Caco-2 (cell line): ENCODE results near the gene SPACA1. TPM values are rescaled to one million over a fixed set of nuclear protein-coding genes. Genes with fewer than 3 reads are reported as not detected.

Source experiments
- BruUV-seq: library from RNA; stranded (reverse); fragments of 400-500 nt; replicated peaks from 2 replicates; lab custom pipeline; 2021; lab: Mats Ljungman, UMichigan
- CTCF ChIA-PET: fragments of 300-600 bp; sonication (Branson Sonifier 250); formaldehyde crosslinking; loops from one replicate; lab custom pipeline; 2022; ENCODE audit warnings: antibody characterized with exemption; lab: Charles Lee
- POLR2A ChIA-PET: fragments of 300-600 bp; sonication (Branson Sonifier 250); formaldehyde crosslinking; loops from one replicate; lab custom pipeline; 2022; ENCODE audit warnings: antibody characterized with exemption; lab: Charles Lee
- DNase-seq, 2 experiments: peaks; one replicate each; pipeline versions ENCODE4 v3.0.0 to v3.0.0-alpha.2; 2020 to 2022
- H3K27me3 ChIP-seq: replicated peaks from 2 replicates; pipeline ENCODE4 v1.6.0; 2011; ENCODE audit warnings: low read length; ENCODE audit not compliant: control insufficient read depth, insufficient read depth
- H3K36me3 ChIP-seq: 2 replicates; pipeline ENCODE4 v1.5.1; 2011; ENCODE audit warnings: low read length; ENCODE audit not compliant: control insufficient read depth, insufficient read depth
- H3K4me1 ChIP-seq: fragments of 250-450 bp; sonication (Bioruptor Pico); 2 replicates; pipeline ENCODE4 v1.5.1; 2020; ENCODE audit warnings: mild to moderate bottlenecking
- H3K4me3 ChIP-seq: 2 replicates; pipeline ENCODE4 v1.5.1; 2011; ENCODE audit warnings: low read depth, mild to moderate bottlenecking, control low read depth, low read length
- H3K9me3 ChIP-seq: fragments of 250-450 bp; sonication (Bioruptor Pico); 2 replicates; pipeline ENCODE4 v1.5.1; 2020; ENCODE audit warnings: mild to moderate bottlenecking, moderate library complexity
- H3K27ac Mint-ChIP-seq: one replicate; pipeline ENCODE4 v1.8.0; 2022; ENCODE audit warnings: mixed read lengths; ENCODE audit not compliant: unreplicated experiment
- H3K27me3 Mint-ChIP-seq: one replicate; pipeline ENCODE4 v1.8.0; 2022; ENCODE audit warnings: mixed read lengths; ENCODE audit not compliant: insufficient read depth, unreplicated experiment
- H3K36me3 Mint-ChIP-seq: one replicate; pipeline ENCODE4 v1.8.0; 2022; ENCODE audit warnings: mild to moderate bottlenecking, mixed read lengths; ENCODE audit not compliant: insufficient read depth, unreplicated experiment
- H3K4me1 Mint-ChIP-seq: one replicate; pipeline ENCODE4 v1.8.0; 2022; ENCODE audit warnings: low read depth, mixed read lengths; ENCODE audit not compliant: unreplicated experiment
- H3K4me3 Mint-ChIP-seq: one replicate; pipeline ENCODE4 v1.8.0; 2022; ENCODE audit warnings: mild to moderate bottlenecking, moderate library complexity, mixed read lengths; ENCODE audit not compliant: unreplicated experiment
- H3K9me3 Mint-ChIP-seq: one replicate; pipeline ENCODE4 v1.8.0; 2022; ENCODE audit warnings: mixed read lengths; ENCODE audit not compliant: unreplicated experiment
- CTCF ChIP-seq, 2 experiments: fragments of 200-600 bp in 1 of 2; IDR thresholded peaks; 1 replicate in 1 of 2; 2 replicates in 1 of 2; pipeline versions ENCODE4 v1.5.1 to v1.8.0; 2011 to 2022; ENCODE audit warnings: antibody characterized with exemption in 1 of 2, control low read depth in 1 of 2, inconsistent platforms in 1 of 2, low read depth in 1 of 2, low read length in 1 of 2, mild to moderate bottlenecking in 1 of 2, moderate library complexity in 1 of 2; ENCODE audit not compliant: insufficient read depth in 1 of 2, severe bottlenecking in 1 of 2, unreplicated experiment in 1 of 2
- intact Hi-C: fragments of 100-400 bp; cut with micrococcal nuclease; formaldehyde crosslinking; loops from one replicate; pipeline ENCODE4 v1.10.0; 2022; ENCODE audit not compliant: unreplicated experiment
- total RNA-seq: library from RNA; stranded (reverse); gene quantifications from 2 replicates; pipeline ENCODE4 v1.2.3, GENCODE V29; 2022

Gene SPACA1
- total RNA-seq, 1 experiment from 2014 or later, result not detected

DNA sequence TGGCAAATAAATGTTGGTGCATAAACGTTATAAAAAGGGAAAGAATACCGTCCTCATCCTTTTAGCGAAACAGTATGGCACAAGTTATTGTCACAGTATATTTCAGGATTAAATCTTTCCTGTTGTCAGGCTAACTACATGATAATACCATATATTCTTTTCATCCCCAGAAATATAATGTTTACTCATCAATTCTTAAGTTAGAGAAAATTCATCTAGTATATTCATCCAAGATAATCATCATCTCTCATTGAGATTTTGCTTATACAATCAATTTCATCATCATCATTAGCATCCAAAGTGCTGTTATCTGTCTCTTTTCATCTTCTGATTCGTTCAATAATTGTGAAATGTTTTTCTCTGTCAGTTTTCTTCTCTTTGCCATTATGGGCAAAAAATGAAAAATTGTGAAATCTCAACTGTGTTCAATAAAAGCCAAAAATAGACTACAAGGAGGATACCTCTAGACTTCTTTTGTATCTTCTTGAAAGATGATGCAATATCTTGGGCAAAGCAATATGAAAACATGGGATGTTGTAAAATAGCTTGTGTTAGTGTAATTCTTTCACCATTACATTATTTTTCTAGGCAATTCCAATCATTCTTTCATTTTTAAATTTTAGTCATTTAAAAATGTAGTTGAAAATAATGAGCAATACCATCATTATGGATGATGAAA, 2.6 kb downstream of the SPACA1 start:
- Mint-ChIP-seq H3K9me3 (no peaks in the 10 kb centered on the region), H3K27me3 (peaks cover 3% of the 10 kb centered on the region), H3K36me3 (no peaks in the 10 kb centered on the region), H3K4me1 (no peaks in the 10 kb centered on the region), H3K4me3 (no peak overlapping the region), H3K27ac (no peak overlapping the region)
- CTCF ChIA-PET, result no interaction called here
- Histone ChIP-seq H3K9me3 (no peaks in the 10 kb centered on the region), H3K27me3 (no peaks in the 10 kb centered on the region), H3K36me3 (no peaks in the 10 kb centered on the region), H3K4me1 (no peaks in the 10 kb centered on the region), H3K4me3 (no peak overlapping the region)
- no peak for TF ChIP-seq CTCF (IDR thresholded peaks at IDR 0.05; ENCODE audit: insufficient read depth in 1 of 2, low read depth in 1 of 2, low read length in 1 of 2, severe bottlenecking in 1 of 2, unreplicated experiment in 1 of 2)
- BruUV-seq, result no TSS peak
- POLR2A ChIA-PET, result no interaction called here
- DNase-seq, result no peak
- intact Hi-C loops, result no loop called here

DNA sequence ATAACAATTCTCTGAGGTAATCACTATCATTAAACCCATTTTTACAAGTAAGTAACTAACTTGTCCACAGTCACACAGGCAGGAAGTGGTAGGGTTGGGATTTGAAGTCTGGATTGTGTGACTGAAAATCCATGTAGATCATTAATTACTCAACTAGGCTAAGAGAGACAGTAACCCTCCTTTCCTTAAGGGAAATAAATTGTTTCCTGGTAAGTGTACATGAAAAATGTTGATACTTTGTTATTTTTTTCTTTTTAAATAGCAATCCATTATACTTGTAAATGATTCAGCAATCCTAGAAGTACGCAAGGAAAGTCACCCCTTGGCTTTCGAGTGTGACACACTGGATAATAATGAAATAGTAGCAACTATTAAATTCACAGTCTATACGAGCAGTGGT, 11.6 kb downstream of the SPACA1 start:
- no peaks in the 10 kb centered on the region for H3K4me1 ChIP-seq
- Mint-ChIP-seq H3K4me3 (no peak overlapping the region), H3K27ac (no peak overlapping the region), H3K36me3 (no peaks in the 10 kb centered on the region), H3K27me3 (peaks cover 7% of the 10 kb centered on the region), H3K9me3 (no peaks in the 10 kb centered on the region), H3K4me1 (no peaks in the 10 kb centered on the region)
- H3K27me3 ChIP-seq, result no peaks in the 10 kb centered on the region
- no peak for TF ChIP-seq CTCF (IDR thresholded peaks at IDR 0.05; ENCODE audit: insufficient read depth in 1 of 2, low read depth in 1 of 2, low read length in 1 of 2, severe bottlenecking in 1 of 2, unreplicated experiment in 1 of 2)
- ChIA-PET POLR2A (no interaction called here), CTCF (no interaction called here)
- intact Hi-C loops, result no loop called here
- no peak for DNase-seq
- H3K36me3 ChIP-seq, result no peaks in the 10 kb centered on the region
- H3K4me3 ChIP-seq, result no peak overlapping the region
- H3K9me3 ChIP-seq, result no peaks in the 10 kb centered on the region
- no TSS peak for BruUV-seq

DNA sequence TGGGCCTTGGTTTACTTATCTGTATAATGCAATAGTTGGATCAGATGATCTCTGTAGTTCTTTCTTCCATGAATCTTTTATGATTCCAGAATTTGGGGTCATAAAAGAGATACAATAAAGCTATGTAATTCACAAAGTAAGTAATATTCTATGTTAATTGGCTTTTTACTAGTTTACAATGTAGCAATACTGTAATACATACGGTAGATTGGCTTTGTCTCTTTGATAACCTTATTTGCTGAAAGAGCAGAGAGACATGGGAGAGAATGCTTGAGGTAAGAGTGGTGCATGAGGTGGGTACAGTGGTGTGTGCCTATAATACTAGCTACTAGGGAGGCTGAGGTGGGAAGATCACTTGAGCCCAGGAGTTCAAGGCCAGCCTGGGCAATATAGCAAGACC, 14.7 kb downstream of the SPACA1 start:
- Mint-ChIP-seq H3K36me3 (no peaks in the 10 kb centered on the region), H3K4me3 (no peak overlapping the region), H3K9me3 (no peaks in the 10 kb centered on the region), H3K27me3 (no peaks in the 10 kb centered on the region), H3K27ac (no peak overlapping the region), H3K4me1 (no peaks in the 10 kb centered on the region)
- no peaks in the 10 kb centered on the region for H3K4me1 ChIP-seq
- no peaks in the 10 kb centered on the region for H3K9me3 ChIP-seq
- no peaks in the 10 kb centered on the region for H3K36me3 ChIP-seq
- H3K4me3 ChIP-seq, result no peak overlapping the region
- no peaks in the 10 kb centered on the region for H3K27me3 ChIP-seq
- CTCF ChIA-PET, result no interaction called here
- BruUV-seq, result no TSS peak
- POLR2A ChIA-PET, result no interaction called here
- intact Hi-C loops, result no loop called here
- TF ChIP-seq CTCF (IDR thresholded peaks at IDR 0.05; ENCODE audit: insufficient read depth in 1 of 2, low read depth in 1 of 2, low read length in 1 of 2, severe bottlenecking in 1 of 2, unreplicated experiment in 1 of 2), result no peak
- DNase-seq, result no peak
